NCI-H524 treated with DMSO at 0.1 percent for 48 hours (cell line): ENCODE measurements around the gene ZFYVE1.
"Not testable (repeated sequence)": the region's sequence is repeated elsewhere in the genome, so short reads cannot be mapped to it uniquely, and the experiment has no call there.

Experiments
- DNase-seq: peaks from one replicate; lab custom pipeline; 2025; lab: John Stamatoyannopoulos, UW

ZFYVE1 gene

GRCh38 chr14:72961016-72961415 is 65.9 kb downstream of the ZFYVE1 start:
- not testable (repeated sequence) for DNase-seq

- DNase-seq = no peak
Observed at GRCh38 chr14:72958548-72958947, 68.4 kb downstream of the ZFYVE1 start.

DNA sequence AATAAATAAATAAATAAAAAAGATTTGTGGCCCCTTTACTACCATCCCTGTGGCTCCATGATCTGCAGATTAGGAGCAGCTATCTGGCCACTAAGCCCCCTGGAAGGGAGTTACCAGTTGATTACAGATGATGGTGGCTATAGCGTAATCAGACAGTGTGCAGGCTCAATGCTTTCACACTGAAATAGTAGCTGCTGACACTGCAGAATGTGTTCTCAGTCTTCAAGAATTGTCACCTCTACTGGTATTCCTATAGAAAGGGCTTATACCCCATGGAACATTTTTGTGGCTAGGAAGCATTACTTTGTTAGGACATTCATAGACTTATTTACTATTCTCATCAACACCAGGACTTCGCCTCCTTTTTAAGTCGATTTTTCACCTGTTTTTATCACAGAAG is 69.7 kb downstream of the ZFYVE1 start:
- no peak for DNase-seq

DNA sequence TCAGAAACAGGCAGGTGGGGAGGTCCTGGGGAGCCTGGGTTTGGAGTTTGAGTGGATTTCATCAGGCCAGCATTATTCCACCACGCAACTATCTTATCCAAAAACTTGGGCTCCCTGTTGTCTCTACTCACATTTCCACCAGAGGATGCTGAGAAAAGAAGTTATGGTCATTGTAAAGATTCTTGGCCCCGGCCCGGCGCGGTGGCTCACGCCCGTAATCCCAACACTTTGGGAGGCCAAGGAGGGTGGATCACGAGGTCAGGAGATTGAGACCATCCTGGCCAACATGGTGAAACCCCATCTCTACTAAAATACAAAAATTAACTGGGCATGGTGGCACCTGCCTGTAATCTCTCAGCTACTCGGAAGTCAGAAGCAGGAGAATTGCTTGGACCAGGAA is 70.2 kb downstream of the ZFYVE1 start:
- DNase-seq = not testable (repeated sequence)

DNA sequence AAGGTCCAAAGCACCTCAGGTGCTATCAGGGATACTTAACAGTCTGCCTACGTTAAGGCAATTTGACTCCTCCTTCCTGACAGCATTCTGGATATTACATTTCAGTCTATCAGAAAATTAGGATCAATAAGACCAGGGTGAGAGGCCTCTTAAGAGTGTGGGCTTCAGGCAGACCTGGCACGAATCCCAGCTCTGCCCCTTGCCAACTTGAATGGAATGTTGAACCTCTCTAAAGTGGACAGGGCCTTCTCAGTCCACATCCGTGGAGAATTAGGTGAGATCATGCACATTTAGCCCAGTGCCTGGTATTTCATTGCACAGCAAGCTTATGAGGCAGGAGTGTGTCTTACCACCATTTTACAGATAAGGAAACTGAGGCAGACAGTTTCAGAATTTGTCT is 74.7 kb downstream of the ZFYVE1 start:
- no peak for DNase-seq

DNA sequence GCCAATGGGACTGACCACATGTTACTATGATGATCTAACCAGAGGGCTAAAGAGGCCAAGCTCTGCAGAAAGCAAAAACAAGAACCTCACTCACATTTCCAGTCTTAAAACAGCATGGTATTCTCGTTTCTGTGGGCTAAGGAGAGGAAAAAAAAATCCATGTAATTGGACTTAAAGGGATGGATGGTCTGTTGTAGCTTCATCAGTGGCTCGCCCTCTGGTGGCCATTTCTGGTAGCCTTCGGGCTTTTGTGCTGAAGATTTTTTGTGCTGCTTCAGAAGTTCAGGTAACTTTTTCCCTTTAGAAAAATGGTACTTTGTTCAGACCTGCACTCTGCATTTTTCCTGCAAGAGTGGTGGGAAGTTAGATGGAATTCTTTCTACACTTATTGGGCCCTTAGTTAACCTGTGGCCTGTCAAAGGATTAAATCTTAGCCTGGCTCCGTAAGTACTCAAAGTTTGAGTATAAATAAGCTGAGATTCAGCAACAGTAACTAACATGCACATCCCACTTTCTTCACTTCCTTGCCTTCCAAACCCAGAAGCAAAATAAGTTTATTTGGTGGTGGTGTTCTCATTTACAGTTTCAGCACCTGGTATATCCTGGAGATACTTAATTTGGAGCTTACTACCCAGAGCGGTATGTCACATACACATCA is 78.3 kb downstream of the ZFYVE1 start:
- peak; percentile 27 for DNase-seq

GRCh38 chr14:72947366-72948160 is 79.3 kb downstream of the ZFYVE1 start:
- no peak for DNase-seq

- DNase-seq = no peak
Observed at GRCh38 chr14:72946491-72946890, 80.4 kb downstream of the ZFYVE1 start.

GRCh38 chr14:72945356-72946027 is 81.4 kb downstream of the ZFYVE1 start:
- DNase-seq = no peak

DNA sequence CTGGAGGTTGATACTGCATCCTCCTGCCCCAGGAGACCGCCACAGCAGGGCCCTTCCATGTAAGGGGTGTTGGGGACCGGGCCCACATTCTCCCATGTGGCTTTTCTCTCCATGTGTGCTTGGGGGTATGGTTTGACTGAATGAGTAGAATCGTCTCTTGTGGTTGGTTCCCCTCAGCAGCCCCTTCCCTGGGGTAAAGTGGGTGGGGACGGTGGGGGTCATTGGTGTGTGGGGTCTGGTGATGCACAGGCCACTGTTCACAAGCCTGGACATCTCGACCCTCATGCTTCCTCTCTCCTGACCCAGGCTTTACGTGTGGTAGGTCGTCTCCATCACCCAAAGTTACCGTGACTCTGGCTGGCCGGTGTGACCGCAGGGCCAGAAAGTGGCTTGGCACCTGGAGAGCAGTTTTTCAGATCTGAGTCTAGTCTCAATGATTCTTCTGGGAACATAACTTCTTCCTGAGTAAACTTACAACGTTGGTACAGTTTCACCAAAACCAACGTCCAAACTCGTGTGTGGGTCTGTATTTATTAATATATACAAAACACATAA is 83.0 kb downstream of the ZFYVE1 start:
- no peak for DNase-seq

GRCh38 chr14:72942934-72943333 is 84.0 kb downstream of the ZFYVE1 start:
- no peak for DNase-seq

DNA sequence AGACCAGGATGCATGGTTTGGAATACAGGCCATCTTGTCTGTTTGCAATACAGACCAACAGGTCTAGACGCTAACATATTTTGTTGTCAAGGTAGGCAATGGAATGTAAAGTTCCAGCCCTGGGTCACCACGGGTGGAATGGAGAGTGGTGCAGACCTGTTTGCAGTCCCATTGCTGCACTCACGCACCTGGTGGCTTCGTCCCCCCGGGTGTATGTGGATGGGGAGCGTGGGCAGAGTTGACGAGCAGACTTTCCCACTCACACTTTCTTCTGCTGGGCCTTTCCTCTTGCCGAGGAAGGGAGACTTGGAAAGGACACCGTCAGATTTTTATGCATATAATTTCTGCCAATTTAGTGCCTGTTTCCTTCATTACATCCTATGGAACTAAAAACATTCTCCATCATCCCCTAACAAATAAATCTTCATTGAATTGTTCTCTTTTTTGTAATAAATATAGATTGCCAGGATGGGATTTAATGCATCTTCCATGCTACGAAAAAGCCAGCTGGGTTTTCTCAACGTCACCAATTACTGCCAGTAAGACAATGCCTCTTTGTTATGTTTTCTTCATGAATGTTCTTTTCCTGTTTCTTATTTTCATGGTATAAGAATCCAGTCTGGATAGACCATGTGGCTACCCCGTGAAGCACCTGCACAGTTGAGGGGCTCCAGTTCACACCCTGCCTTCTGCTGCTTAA is 85.5 kb downstream of the ZFYVE1 start:
- DNase-seq = no peak

- no peak for DNase-seq
Observed at GRCh38 chr14:72939630-72940029, 87.3 kb downstream of the ZFYVE1 start.

- DNase-seq = peak; percentile 66
Observed at GRCh38 chr14:72932893-72933292, 94.0 kb downstream of the ZFYVE1 start.

DNA sequence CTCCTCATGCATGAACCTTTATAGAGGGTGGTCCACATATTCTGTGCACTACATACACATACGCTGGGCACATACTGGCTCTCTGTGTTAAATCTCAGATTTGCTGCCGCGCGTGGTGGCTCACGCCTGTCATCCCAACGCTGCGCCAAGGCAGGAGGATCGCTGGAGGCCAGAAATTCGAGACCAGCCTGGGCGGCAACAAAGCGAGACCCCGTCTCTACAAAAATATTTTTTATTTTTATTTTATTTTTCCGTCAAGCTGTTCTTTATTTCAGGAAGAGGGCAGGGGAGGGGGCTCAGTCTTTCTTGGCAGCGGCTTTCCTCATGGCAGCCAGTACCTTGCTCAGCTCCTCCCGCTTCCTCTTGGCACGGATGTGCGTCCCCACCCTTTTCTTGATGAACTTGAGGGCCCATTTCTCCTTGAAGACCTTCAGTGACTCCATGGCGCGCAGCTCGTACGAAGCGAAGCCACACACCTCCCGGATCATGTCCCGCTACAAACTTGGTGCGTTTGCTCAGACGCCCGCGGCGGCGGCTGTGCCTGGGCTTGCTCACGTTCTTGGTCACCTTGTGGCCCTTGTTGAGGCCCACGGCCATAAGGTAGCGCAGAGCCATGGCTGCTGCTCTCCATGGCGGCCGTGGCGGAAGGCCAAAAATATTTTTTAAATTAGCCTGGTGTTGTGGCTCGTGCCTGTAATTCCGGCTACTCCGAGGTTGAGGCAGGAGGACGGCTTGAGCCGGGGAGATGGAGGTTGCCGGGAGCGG is 97.4 kb downstream of the ZFYVE1 start:
- no peak for DNase-seq

GRCh38 chr14:72928872-72929271 is 98.0 kb downstream of the ZFYVE1 start:
- no peak for DNase-seq

DNA sequence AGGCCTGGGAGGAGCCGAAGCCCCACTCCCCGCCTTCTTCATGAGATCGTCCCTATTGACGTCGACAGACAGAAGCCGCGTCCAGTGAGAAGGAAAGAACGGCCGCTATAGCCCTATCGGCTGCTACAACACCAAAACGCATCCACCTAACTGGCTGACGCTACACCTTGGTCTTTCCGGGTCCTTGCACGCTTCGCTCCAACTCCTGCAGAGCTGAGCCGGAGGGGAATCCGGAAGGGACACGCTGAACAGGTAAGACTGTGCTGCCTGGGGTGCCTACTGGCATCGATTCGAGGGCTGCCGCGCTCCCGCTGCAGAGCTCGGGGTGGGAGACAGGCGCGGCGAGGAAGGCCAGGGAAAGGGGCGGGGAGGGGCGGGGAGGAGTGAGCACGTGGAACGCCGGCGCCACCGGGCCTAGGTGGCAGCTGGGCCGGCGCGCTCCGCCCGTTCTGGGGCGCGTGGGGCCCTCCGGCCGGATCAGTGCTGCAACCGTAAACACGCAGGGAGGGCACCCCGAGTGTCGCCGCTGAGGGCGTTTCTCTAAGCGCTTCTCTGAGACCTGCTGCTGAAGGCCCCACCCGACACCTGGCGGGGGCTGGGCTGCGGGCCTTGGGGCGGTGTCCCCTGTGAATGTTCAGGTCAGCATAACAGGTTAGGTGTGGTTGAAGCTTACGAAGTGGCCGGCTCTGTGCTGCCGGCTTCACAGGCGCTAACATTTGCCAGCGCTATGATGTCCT is 100.4 kb downstream of the ZFYVE1 start, which contains the start of gene DCAF4:
Gene DCAF4, plus strand, starts transcription at position 173 of the 737 bp plus-strand sequence. CDS start 11,515 bp downstream, outside the sequence.
- DNase-seq = peak; percentile 78

GRCh38 chr14:72925815-72926291 is 101.1 kb downstream of the ZFYVE1 start:
- no peak for DNase-seq

DNA sequence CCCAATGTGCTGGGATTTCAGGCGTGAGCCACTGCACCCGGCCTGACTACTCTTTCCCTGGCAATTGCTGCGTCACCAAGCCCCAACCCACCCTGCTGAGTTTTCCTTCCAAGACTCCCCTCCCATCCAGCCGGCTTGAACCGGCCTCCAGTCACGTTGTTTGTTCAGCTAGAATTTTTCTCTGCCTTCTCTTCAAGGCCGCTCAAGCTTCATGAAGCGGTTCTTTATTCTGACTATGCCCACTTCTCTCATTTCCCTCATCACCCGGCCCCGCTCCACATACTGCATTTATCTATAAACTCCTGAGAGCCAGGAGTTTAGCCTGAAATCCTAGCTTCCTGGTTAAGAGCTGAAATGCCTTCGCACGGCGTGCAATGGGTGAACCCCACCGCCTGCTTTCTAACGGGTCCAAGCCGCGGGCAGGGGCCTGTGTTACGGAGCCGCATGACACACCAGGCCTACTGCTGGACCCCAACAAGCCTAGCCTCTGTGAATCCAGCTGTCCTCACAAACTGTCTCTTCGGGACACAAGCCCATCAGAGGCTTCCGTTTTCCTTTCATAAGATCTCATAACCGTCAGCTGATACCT is 101.6 kb downstream of the ZFYVE1 start:
- DNase-seq = no peak

DNA sequence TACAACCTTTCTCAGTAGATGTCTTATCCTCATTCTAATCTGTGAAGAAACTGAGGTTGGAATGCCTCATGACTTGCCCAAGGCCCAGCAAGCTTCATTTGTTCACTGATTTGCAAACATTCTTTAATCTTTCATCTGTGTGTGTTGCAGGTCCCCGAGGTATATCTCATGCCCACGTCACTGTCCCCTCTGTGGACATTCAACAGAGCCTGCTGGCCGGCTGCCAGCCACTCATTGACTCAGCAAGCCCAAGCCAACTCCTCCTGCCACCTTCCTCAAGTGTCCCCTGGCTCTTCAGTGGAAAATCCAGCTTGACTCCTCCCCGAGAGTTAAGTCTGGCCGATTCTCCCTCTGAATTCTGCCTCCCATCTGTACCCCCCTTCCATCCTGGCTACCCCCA is 102.6 kb downstream of the ZFYVE1 start:
- no peak for DNase-seq
